Effector memory CD8-positive, alpha-beta T cell (primary cell): ENCODE measurements around the gene TNPO1.
A peak's percentile ranks its signal among the peaks of the same experiment; 100 is the strongest.

ENCODE experiments used
- ATAC-seq: fragments of 150-1000 bp; cut with Tn5 transposase; replicated peaks from 2 replicates; pipeline ENCODE4 v1.10.0; 2021; ENCODE audit warnings: mild to moderate bottlenecking, moderate library complexity
- DNase-seq, 3 experiments: peaks; one replicate each; pipeline ENCODE4 v3.0.0; 2021
- H3K27ac Mint-ChIP-seq, 2 donors: one replicate each; pipeline ENCODE4 v1.8.0; 2022; ENCODE audit warnings: mild to moderate bottlenecking in 2 of 2, mixed read lengths in 2 of 2, moderate library complexity in 2 of 2
- H3K27me3 Mint-ChIP-seq, 2 donors: one replicate each; pipeline ENCODE4 v1.8.0; 2022; ENCODE audit warnings: mixed read lengths in 2 of 2
- H3K36me3 Mint-ChIP-seq: one replicate; pipeline ENCODE4 v1.8.0; 2022; ENCODE audit warnings: mild to moderate bottlenecking, moderate library complexity, mixed read lengths; ENCODE audit not compliant: insufficient read depth
- H3K4me1 Mint-ChIP-seq, 2 donors: one replicate each; pipeline ENCODE4 v1.8.0; 2022; ENCODE audit warnings: low read depth in 2 of 2, mixed read lengths in 2 of 2
- H3K4me3 Mint-ChIP-seq, 2 donors: one replicate each; pipeline ENCODE4 v1.8.0; 2022; ENCODE audit warnings: mild to moderate bottlenecking in 2 of 2, mixed read lengths in 2 of 2, moderate library complexity in 2 of 2
- H3K9me3 Mint-ChIP-seq, 2 donors: one replicate each; pipeline ENCODE4 v1.8.0; 2022; ENCODE audit warnings: mixed read lengths in 2 of 2

The TNPO1 gene

GRCh38 chr5:72847989-72848473 lies 31.6 kb downstream of the TNPO1 start:
- H3K9me3 Mint-ChIP-seq: no peaks in the 10 kb centered on the region
- peak overlapping the region; percentile 99 for H3K4me3 Mint-ChIP-seq
- H3K27me3 Mint-ChIP-seq: peaks cover 0 to 5% of the 10 kb centered on the region in 2 donors
- peaks cover 18 to 44% of the 10 kb centered on the region in 2 donors for H3K4me1 Mint-ChIP-seq
- ATAC-seq: peak; percentile 84
- H3K27ac Mint-ChIP-seq: peak overlapping the region; percentile 96 to 98
- peaks cover 29% of the 10 kb centered on the region for H3K36me3 Mint-ChIP-seq
- DNase-seq: peak; percentile 70 to 80 (median 74)

- peaks cover 25 to 51% of the 10 kb centered on the region in 2 donors for H3K4me1 Mint-ChIP-seq
- peak; percentile 20 to 35 (median 27) for DNase-seq
- H3K27me3 Mint-ChIP-seq: peaks cover 0 to 5% of the 10 kb centered on the region in 2 donors
Measured at GRCh38 chr5:72848474-72849428, 32.3 kb downstream of the TNPO1 start.

GRCh38 chr5:72849546-72849945 lies 33.1 kb downstream of the TNPO1 start:
- Mint-ChIP-seq H3K27me3 (no peaks in the 10 kb centered on the region), H3K36me3 (peaks cover 43% of the 10 kb centered on the region), H3K9me3 (no peaks in the 10 kb centered on the region), H3K4me3 (peak overlapping the region; percentile 86 to 88), H3K4me1 (peaks cover 26 to 52% of the 10 kb centered on the region in 2 donors), H3K27ac (peak overlapping the region; percentile 67 to 98)
- no peak for ATAC-seq
- DNase-seq: no peak

More at GRCh38 chr5:72848474-72849428, 32.3 kb downstream of the TNPO1 start:
- Mint-ChIP-seq H3K9me3 (no peaks in the 10 kb centered on the region), H3K36me3 (peaks cover 36% of the 10 kb centered on the region), H3K4me3 (peak overlapping the region; percentile 99), H3K27ac (peak overlapping the region; percentile 96 to 98)
- peak; percentile 50 for ATAC-seq

GRCh38 chr5:72850113-72850512 lies 33.7 kb downstream of the TNPO1 start:
- Mint-ChIP-seq H3K27me3 (no peaks in the 10 kb centered on the region), H3K27ac (peak overlapping the region in 1 of 2 donors; percentile 67), H3K4me3 (peak overlapping the region; percentile 54 to 88), H3K9me3 (no peaks in the 10 kb centered on the region), H3K36me3 (peaks cover 47% of the 10 kb centered on the region), H3K4me1 (peaks cover 26 to 48% of the 10 kb centered on the region in 2 donors)
- ATAC-seq (no peak), DNase-seq (no peak)

GRCh38 chr5:72852356-72852755 lies 35.9 kb downstream of the TNPO1 start:
- no peaks in the 10 kb centered on the region for H3K9me3 Mint-ChIP-seq
- no peaks in the 10 kb centered on the region for H3K27me3 Mint-ChIP-seq
- H3K27ac Mint-ChIP-seq: no peak overlapping the region
- ATAC-seq (no peak), DNase-seq (no peak)
- H3K4me3 Mint-ChIP-seq: peak overlapping the region; percentile 23 to 88
- peaks cover 27 to 55% of the 10 kb centered on the region in 2 donors for H3K4me1 Mint-ChIP-seq
- peaks cover 64% of the 10 kb centered on the region for H3K36me3 Mint-ChIP-seq

- H3K9me3 Mint-ChIP-seq: no peaks in the 10 kb centered on the region
- ATAC-seq (no peak), DNase-seq (no peak)
- no peaks in the 10 kb centered on the region for H3K27me3 Mint-ChIP-seq
- peaks cover 28 to 67% of the 10 kb centered on the region in 2 donors for H3K4me1 Mint-ChIP-seq
- H3K36me3 Mint-ChIP-seq: peaks cover 67% of the 10 kb centered on the region
- no peak overlapping the region for H3K27ac Mint-ChIP-seq
- H3K4me3 Mint-ChIP-seq: peak overlapping the region in 1 of 2 donors; percentile 12
Measured at GRCh38 chr5:72854419-72854818, 38.0 kb downstream of the TNPO1 start.

GRCh38 chr5:72855821-72856220 lies 39.4 kb downstream of the TNPO1 start:
- ATAC-seq (no peak), DNase-seq (no peak)
- Mint-ChIP-seq H3K36me3 (peaks cover 69% of the 10 kb centered on the region), H3K27ac (peak overlapping the region in 1 of 2 donors; percentile 28), H3K4me3 (no peak overlapping the region), H3K4me1 (peaks cover 25 to 62% of the 10 kb centered on the region in 2 donors), H3K9me3 (no peaks in the 10 kb centered on the region), H3K27me3 (no peaks in the 10 kb centered on the region)

GRCh38 chr5:72857396-72857795 lies 40.9 kb downstream of the TNPO1 start:
- Mint-ChIP-seq H3K27ac (no peak overlapping the region), H3K36me3 (peaks cover 74% of the 10 kb centered on the region), H3K4me3 (no peak overlapping the region), H3K9me3 (no peaks in the 10 kb centered on the region), H3K27me3 (no peaks in the 10 kb centered on the region), H3K4me1 (peaks cover 25 to 50% of the 10 kb centered on the region in 2 donors)
- DNase-seq: no peak
- ATAC-seq: no peak

- no peaks in the 10 kb centered on the region for H3K27me3 Mint-ChIP-seq
- H3K4me3 Mint-ChIP-seq: no peak overlapping the region
- H3K36me3 Mint-ChIP-seq: peaks cover 74% of the 10 kb centered on the region
- no peak for DNase-seq
- no peak overlapping the region for H3K27ac Mint-ChIP-seq
- no peak for ATAC-seq
- peaks cover 21 to 39% of the 10 kb centered on the region in 2 donors for H3K4me1 Mint-ChIP-seq
- no peaks in the 10 kb centered on the region for H3K9me3 Mint-ChIP-seq
Measured at GRCh38 chr5:72859127-72859526, 42.7 kb downstream of the TNPO1 start.

GRCh38 chr5:72860499-72860898 lies 44.0 kb downstream of the TNPO1 start:
- Mint-ChIP-seq H3K36me3 (peaks cover 75% of the 10 kb centered on the region), H3K27ac (no peak overlapping the region), H3K27me3 (no peaks in the 10 kb centered on the region), H3K4me1 (peaks cover 20 to 39% of the 10 kb centered on the region in 2 donors), H3K4me3 (no peak overlapping the region), H3K9me3 (no peaks in the 10 kb centered on the region)
- no peak for DNase-seq
- no peak for ATAC-seq

GRCh38 chr5:72871366-72872024 lies 55.0 kb downstream of the TNPO1 start:
- Mint-ChIP-seq H3K36me3 (peaks cover 72% of the 10 kb centered on the region), H3K4me3 (no peak overlapping the region), H3K27me3 (no peaks in the 10 kb centered on the region), H3K27ac (peak overlapping the region; percentile 1 to 4), H3K4me1 (peaks cover 10 to 21% of the 10 kb centered on the region in 2 donors), H3K9me3 (no peaks in the 10 kb centered on the region)
- DNase-seq (no peak), ATAC-seq (no peak)

- H3K4me3 Mint-ChIP-seq: no peak overlapping the region
- DNase-seq (no peak), ATAC-seq (no peak)
- no peaks in the 10 kb centered on the region for H3K27me3 Mint-ChIP-seq
- peaks cover 0 to 8% of the 10 kb centered on the region in 2 donors for H3K4me1 Mint-ChIP-seq
- H3K36me3 Mint-ChIP-seq: peaks cover 94% of the 10 kb centered on the region
- peak overlapping the region in 1 of 2 donors; percentile 28 for H3K27ac Mint-ChIP-seq
- H3K9me3 Mint-ChIP-seq: no peaks in the 10 kb centered on the region
Measured at GRCh38 chr5:72878854-72879253, 62.4 kb downstream of the TNPO1 start.

- ATAC-seq: no peak
Measured at GRCh38 chr5:72882989-72883388, 66.5 kb downstream of the TNPO1 start.

More at GRCh38 chr5:72882989-72883388, 66.5 kb downstream of the TNPO1 start:
- DNase-seq: no peak
- Mint-ChIP-seq H3K27ac (no peak overlapping the region), H3K27me3 (no peaks in the 10 kb centered on the region), H3K36me3 (peaks cover 87% of the 10 kb centered on the region), H3K4me3 (no peak overlapping the region), H3K4me1 (peaks cover 2 to 4% of the 10 kb centered on the region in 2 donors), H3K9me3 (no peaks in the 10 kb centered on the region)
